ENCODE data around the gene HOXA3.

DNA sequence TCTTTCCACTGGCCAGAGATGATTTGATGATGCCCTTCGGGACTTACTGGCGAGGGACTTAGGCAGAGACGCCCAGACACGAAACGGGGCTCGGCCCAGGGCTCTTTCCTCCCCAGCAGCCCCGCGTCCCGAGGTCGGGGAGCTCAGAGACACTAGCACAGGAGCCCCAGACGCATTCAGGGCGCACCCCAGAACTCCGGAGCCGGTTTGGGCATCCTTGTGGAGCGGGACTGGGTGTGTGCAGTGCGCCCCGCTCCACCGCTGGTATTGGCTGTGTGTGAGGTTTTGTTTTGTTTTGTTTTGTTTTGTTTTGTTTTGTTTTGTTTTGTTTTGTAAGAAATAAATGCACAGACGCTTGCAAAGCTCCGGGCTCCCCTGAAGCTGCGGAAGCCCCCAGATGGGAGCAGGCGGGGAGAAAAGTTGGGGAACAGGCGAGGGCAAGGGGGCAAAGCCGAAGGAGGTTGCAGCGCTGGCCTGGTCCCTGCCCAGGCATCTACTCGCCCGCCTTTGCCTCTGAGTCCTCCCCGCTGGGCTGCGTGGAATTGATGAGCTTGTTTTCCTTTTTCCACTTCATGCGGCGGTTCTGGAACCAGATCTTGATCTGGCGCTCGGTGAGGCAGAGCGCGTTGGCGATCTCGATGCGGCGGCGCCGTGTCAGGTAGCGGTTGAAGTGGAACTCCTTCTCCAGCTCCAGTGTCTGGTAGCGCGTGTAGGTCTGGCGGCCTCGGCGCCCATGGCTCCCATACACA lies 7.0 kb downstream of the HOXA3 start:
- TF ChIP-seq, protein P1, sequence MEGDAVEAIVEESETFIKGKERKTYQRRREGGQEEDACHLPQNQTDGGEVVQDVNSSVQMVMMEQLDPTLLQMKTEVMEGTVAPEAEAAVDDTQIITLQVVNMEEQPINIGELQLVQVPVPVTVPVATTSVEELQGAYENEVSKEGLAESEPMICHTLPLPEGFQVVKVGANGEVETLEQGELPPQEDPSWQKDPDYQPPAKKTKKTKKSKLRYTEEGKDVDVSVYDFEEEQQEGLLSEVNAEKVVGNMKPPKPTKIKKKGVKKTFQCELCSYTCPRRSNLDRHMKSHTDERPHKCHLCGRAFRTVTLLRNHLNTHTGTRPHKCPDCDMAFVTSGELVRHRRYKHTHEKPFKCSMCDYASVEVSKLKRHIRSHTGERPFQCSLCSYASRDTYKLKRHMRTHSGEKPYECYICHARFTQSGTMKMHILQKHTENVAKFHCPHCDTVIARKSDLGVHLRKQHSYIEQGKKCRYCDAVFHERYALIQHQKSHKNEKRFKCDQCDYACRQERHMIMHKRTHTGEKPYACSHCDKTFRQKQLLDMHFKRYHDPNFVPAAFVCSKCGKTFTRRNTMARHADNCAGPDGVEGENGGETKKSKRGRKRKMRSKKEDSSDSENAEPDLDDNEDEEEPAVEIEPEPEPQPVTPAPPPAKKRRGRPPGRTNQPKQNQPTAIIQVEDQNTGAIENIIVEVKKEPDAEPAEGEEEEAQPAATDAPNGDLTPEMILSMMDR (IDR thresholded peaks at IDR 0.05) = no peak
- no peak for TF ChIP-seq EP300 (IDR thresholded peaks at IDR 0.05; ENCODE audit: borderline replicate concordance in 1 of 2, low read depth in 1 of 2, low read length in 1 of 2)
- no peak for TF ChIP-seq GATA2 (CRISPR knock-in tag; IDR thresholded peaks at IDR 0.05)
- no peak for TF ChIP-seq GABPA (IDR thresholded peaks at IDR 0.05; ENCODE audit: low read depth)
- TF ChIP-seq, protein P2, sequence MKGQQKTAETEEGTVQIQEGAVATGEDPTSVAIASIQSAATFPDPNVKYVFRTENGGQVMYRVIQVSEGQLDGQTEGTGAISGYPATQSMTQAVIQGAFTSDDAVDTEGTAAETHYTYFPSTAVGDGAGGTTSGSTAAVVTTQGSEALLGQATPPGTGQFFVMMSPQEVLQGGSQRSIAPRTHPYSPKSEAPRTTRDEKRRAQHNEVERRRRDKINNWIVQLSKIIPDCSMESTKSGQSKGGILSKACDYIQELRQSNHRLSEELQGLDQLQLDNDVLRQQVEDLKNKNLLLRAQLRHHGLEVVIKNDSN (IDR thresholded peaks at IDR 0.05; ENCODE audit: borderline replicate concordance, low read depth) = no peak
- TF ChIP-seq RCOR1 (IDR thresholded peaks at IDR 0.05; ENCODE audit: low read length) = no peak
- no peak for TF ChIP-seq FOXM1 (IDR thresholded peaks at IDR 0.05; ENCODE audit: low read depth)
